GM18526 (cell line): ENCODE data around the gene OMG.
A peak's percentile ranks its signal among the peaks of the same experiment; 100 is the strongest.

ENCODE experiments used
- POLR2A ChIP-seq: IDR thresholded peaks from 3 replicates; pipeline ENCODE4 v1.6.1; 2011; ENCODE audit not compliant: insufficient read length; ENCODE audit errors: extremely low read depth

Gene OMG, protein sequence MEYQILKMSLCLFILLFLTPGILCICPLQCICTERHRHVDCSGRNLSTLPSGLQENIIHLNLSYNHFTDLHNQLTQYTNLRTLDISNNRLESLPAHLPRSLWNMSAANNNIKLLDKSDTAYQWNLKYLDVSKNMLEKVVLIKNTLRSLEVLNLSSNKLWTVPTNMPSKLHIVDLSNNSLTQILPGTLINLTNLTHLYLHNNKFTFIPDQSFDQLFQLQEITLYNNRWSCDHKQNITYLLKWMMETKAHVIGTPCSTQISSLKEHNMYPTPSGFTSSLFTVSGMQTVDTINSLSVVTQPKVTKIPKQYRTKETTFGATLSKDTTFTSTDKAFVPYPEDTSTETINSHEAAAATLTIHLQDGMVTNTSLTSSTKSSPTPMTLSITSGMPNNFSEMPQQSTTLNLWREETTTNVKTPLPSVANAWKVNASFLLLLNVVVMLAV

DNA sequence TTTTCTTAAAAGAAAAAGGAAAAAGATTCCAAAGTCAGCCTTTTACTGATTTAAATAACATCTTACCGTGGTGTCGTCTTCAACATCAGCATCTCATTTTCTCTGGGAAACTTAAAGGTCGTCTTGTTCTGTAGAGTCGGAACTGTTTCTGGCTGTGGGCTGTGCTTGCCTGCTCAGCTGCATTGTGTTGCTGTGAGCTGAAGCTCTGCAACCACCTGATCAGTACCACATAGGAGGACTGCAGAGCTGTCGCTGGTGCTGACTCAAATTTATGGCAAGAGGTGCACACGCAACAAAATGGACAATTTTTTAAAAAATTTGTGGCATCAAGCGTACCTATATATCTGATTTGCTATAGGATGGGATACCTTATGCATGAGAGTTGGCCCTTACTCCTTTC, at the start of gene OMG:
Gene OMG (minus strand): TSS at position 150 of the 400 bp plus-strand sequence. CDS start 908 bp downstream, outside the sequence.
- no peak for TF ChIP-seq POLR2A

DNA sequence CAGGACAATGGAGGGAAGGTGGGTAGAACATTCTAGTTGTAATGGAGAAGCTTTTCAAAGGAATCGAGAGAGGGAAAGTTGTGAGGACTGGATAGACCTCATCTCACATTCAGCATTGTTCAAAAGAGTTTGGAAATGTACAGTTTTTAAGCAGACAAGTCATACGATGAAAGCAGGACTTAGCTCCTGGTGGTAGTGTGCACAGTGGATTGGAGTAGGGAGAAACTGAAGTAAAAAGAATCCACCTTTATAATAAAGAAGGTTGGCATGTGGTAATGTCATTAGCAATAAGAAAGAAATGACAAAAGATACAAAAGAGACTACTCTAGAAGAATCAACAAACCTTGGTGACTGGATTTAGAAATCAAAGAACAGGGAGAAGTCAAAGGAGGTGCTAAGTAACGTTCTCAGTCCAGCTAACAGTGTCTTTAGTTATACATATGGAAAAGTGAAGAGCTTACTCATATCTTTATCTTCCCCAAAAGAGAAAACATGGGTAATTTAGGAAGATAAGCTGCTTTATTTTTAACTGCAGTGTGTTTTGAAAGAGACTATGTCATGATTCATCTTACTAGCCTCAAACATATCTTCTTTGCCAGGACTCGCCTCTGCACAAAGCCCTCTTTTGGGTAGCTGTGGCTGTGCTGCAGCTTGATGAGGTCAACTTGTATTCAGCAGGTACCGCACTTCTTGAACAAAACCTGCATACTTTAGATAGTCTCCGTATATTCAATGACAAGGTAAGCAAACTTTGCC, 43.0 kb upstream of the OMG start:
- TF ChIP-seq POLR2A, result no peak

DNA sequence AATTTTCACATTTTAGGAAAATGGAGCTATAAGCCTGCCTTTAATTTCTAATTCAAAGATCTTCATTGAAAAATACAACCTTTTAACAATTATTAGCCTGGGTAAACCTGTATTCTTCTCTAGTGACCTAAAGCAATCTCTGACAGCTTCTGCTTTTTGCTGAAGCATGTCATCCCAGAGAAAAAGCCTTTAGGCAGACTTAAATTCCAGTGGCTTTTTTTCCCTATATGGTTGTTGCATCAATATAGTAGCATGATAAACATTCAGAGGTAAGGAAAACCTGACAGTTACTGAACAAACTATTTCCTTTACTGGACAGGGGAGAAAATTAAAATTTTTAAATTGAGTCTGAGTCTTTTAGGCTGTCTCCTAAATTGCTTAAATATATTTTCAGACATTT, 32.2 kb upstream of the OMG start:
- no peak for TF ChIP-seq POLR2A

DNA sequence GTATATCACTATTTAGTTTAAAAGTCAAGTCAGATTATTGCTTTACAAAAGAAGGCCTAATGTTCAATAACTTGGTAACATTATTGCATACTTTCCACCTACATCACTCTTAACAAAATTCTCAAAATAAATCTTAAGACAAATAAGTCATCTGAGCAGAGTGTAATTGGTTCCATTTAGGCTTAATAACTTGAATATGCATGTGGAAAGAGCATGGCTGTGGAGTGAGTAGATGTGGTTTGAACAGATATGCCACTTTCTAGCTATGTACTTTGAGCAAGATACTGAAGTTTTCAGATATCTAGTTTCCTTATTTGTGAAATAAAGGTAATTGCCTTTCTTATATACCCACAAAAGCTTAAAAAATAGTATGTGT, 31.1 kb upstream of the OMG start:
- TF ChIP-seq POLR2A, result no peak

DNA sequence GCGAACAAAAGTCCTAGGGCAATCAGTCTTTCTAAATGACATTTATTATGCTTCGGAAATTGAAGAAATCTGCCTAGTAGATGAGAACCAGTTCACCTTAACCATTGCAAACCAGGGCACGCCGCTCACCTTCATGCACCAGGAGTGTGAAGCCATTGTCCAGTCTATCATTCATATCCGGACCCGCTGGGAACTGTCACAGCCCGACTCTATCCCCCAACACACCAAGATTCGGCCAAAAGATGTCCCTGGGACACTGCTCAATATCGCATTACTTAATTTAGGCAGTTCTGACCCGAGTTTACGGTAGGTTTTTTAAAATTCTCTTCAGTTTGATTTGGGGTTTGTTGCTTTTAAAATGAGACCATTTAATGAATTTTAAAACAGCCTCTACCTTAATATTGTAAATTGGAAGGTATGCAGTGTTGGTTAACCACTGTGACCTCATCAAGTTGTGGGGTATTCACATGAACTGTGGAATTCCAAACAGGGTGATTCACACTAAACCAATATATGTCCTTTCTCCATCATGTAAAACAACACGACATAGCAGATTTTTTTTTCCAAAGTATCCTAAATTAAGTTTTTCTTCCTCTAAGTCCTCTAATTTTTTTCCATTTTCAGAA, 30.6 kb upstream of the OMG start:
- no peak for TF ChIP-seq POLR2A

DNA sequence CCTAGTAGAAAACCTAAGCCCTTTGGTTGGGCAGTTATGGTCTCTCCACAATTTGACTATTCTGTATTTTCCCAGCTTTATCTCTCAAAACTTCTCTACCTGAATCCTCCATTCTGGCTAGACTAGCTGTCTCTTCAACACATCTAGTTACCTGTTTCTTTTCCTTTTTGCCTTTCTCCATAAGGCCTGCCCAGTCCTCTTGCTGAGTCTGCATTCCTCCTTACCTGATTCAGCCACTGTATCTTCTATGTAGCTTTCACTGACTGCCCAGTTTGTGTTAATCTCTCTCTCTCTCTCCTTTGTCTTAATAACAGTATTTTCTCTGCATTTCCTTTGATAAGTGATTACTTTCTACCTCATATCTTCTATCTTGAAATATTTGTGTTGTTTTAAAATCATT, 26.5 kb upstream of the OMG start:
- TF ChIP-seq POLR2A, result no peak

DNA sequence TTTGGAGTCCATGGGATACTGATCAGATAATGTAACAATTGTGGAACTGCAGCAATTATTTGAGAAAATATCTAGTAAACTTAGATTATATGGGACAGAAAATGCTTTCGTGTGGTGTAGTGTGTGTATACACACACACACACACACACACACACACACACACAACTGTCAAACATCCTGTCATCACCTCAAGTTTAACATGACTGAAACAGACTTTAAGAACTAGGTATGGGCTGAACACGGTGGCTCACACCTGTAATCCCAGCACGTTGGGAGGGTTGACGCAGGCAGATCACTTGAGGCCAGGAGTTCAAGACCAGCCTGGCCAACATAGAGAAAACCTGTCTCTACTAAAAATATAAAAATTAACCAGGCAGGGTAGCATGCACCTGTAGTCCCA, 24.9 kb upstream of the OMG start:
- no peak for TF ChIP-seq POLR2A

DNA sequence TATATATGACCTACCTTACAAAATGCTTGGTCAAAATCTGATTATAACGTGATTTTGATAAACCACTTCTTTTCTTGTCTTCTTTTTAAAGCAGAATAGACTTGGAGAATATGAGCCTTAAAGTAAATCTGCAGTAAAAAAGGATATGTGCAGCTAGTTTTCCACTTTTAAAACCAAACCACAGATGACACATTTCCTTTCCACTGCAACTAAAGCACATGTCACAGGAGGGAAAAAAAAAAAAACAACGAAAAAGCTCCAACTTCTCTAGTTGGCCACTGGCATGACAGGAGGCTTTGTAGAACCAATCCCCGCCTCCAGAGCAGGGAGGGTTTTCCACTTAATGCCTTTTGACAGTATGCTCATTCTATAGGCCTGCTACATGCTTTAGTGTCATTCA, 24.4 kb upstream of the OMG start, which contains the start of gene EVI2A:
Gene EVI2A (minus strand): TSS at position 142 of the 400 bp plus-strand sequence. CDS start 2,609 bp downstream, outside the sequence.
- TF ChIP-seq POLR2A, result no peak

DNA sequence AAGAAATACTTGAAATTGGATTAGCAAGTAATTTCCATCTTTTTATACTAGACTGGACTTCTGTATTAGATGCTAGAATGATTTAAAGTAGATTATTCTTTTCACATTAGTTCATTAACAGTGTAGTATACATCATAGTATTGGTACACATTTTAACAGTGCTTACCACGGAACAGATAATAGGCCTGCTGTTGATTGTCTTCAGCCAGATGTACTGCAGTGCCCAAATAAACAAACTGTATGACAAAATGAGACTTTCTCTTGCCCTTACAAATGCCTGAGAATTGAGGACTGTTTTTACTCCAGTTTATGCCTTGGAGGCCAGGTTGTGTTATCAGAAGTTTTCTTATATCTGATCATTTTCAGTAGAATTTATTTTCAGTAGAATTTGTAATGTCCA, 23.8 kb upstream of the OMG start:
- TF ChIP-seq POLR2A, result no peak

DNA sequence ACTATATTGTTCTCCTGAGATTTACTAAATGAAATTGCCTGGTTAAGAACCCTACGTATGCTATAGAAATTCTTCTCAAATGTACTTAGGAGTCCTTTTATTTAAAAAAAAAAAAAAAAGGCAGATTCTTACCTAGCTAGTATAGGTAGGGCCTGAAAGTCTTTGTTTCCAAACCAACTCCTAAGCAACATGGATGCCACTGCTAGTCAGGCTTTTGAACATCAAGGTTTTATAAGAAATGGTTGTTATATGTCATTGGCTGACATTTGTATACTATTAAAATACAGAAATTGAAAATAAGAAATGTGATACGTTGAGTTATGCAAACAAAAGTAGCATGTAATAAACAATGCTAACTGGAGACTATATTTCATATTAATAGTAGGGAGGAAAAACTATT, 23.2 kb upstream of the OMG start:
- TF ChIP-seq POLR2A, result no peak

DNA sequence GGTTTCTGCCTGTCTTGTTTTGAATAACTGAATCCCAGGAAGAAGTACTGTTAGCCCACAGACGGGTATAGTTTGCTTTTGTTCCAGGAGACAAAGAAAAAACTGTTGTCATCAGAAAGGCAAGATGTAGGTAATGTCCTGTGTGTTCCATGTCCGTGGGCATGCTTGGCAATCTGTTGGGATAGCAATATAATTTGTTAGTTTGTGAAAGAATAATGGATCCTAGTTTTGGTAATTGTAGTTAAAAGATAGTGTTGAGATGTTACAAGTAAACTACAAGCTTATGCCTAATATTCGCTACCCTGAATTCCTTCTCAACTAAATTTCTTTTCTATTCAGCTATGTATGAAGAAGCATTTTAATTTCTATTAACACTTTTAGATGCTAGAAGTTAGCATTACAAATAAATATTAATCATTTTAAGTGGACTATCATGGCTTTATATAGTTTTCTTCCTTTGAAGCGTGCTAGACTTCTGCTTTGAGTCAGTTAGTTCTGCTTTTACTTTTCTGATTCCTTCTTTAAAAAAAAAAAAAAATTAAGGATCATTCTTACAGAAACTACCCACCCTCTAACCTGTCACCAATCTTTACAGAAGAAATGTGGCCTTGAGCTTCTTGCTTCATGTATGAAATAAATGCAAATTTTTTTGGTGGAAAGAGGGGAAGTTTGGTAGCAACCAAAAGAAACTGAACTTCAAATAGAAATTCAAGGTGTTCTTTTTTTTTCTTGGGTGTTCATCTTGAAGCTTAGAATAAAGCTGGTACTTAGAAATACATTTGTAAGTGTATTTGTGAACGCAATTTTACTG, 22.0 kb upstream of the OMG start:
- TF ChIP-seq POLR2A, result no peak

DNA sequence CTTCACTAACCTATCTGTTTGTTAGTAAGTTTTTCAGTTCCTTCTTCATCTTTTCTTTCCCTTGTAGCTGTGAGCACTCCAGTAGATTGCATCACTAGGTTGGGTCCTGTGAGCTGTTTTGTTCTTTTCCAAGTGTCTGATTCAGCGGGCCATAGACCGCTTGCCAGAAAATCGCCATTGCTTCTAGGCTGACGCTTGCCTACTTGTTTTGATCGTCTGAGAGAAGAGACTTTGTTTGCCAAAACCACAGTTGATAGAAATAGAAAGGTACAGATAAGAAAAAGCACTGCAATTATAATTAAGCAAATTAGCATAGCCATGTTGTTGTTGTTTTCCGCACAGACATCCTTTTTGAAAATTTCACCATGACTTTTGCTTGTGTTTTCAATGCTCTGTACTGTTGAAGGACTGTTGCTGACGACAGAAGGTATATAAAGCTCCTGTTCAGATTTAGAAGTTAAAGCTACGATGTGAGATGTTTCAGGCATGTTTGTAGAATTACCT, 21.3 kb upstream of the OMG start:
- peak; percentile 35 for TF ChIP-seq POLR2A

DNA sequence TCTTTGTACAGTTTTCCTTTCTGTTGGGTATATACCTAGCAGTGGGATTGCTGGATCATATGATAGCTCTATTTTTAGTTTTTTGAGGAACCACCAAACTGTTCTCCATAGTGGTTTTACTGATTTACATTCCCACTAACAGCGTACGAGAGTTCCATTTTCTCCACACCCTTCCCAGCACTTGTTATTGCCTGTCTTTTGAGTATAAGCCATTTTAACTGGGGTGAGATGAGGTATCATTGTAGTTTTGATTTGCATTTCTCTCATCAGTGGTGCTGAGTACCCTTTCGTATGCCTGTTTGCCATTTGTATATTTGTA, 17.7 kb upstream of the OMG start:
- TF ChIP-seq POLR2A, result no peak

DNA sequence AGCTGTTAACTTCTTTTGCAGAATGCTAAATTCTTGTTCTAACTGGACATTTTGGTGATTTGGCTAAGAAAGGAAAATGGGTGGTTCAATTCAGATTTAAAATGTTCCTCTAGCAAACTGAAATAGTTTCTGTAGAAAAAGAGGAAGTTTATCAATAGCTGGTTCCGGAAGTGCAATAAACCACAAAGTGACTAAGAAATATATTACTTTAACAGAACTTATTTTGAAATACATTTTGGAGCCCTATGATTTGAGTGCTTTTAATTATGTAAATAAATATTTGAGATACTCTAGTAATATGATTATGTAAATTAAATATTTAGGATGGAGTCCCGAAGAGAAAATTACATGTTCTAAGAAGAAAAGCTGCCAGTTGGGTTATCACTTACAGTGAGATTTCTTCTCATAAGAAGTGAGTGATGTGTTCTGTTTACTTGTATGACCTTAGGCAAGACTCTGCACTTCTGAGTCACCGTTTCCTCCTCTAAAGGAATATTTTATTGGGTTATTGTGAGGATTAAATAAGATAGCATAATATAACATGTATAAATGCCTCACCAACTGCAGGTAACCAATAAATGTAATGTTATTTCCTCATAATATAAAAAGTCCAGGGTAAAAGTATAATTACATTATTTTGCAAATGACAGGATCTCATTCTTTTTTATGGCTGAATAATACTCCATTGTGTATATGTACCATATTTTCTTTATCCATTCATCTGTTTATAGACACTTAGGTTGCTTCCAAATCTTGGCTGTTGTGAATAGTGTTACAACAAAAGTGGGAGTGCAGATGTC, 17.1 kb upstream of the OMG start, which contains the start of gene EVI2B:
Gene EVI2B (minus strand): TSS at position 73 of the 800 bp plus-strand sequence. CDS start 8,445 bp downstream, outside the sequence.
- TF ChIP-seq POLR2A, result no peak

DNA sequence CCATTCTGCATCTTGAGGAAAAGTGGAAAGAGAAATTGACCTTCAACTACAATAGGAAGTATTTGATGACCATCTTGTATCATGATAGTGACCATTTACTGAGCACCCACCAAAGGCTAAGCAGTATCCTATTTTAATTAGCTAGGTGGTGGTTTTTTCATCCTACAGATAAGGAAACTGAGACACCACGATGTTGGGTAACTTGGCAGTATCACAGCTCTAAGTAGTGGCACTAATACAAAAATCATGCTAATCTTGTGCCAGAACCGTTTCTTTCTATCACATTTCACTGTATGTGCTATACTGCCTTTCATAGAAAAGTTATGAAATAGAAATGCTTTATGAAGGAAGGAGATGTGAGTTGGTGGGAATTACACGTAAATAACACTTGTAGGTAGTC, 14.5 kb upstream of the OMG start:
- TF ChIP-seq POLR2A, result no peak

DNA sequence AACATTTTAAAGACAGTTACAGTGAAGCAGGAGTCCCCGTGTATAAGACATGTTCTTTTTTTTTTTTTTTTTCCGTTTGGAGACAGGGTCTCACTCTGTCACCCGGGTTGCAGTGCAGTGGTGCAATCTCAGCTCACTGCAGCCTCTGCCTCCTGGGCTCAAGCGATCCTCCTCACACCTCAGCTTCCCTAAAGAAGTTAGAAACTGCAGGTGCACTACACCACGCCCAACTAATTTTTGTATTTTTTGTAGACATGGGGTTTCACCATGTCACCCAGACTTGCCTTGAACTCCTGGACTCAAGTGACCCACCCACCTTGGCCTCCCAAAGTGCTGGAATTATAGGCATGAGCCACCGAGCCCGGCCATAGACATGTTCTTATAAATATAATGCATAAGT, 13.8 kb upstream of the OMG start:
- no peak for TF ChIP-seq POLR2A
